Gastrocnemius medialis (tissue), 4 donors: Measurements from ENCODE around the gene UNC5CL.

Experiments
- POLR2A ChIP-seq, 2 donors: fragments of 450-650 bp; IDR thresholded peaks; one replicate each; pipeline ENCODE4 v1.6.1; 2017; ENCODE audit warnings: antibody characterized with exemption in 2 of 2, mild to moderate bottlenecking in 2 of 2, moderate library complexity in 2 of 2
- TF ChIP-seq, protein P1 (sequence below), 5 experiments: fragments of 450-650 bp in 3 of 5; fragments of 200-600 bp in 2 of 5; sonication (generic) in 2 of 5; IDR thresholded peaks in 4 of 5; conservative IDR thresholded peaks in 1 of 5; 1 replicate in 4 of 5; 2 replicates in 1 of 5; pipeline ENCODE4 v1.5.1; 2016 to 2019; ENCODE audit warnings: antibody characterized with exemption in 5 of 5, mild to moderate bottlenecking in 3 of 5, moderate library complexity in 3 of 5

DNA sequence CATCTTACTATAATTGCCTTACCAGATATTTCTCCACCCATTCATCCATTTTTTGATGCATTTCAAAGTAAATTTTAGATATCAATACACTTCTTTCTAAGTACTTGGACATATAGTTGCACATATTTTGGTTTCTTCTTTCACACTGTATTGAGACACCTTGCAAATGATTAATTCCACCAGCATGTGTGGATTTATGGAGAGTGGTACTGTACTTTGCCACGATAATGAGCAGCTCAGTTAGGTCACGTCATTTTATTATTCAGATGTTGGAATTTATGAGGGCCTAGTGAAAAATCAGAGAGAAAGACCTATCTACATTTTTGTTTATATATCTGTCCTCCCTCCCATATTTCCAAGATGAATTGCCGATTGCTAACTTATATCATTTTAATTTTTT, 39.1 kb upstream of the UNC5CL start:
- no peak for TF ChIP-seq POLR2A (IDR thresholded peaks at IDR 0.05)
- TF ChIP-seq, protein P1, sequence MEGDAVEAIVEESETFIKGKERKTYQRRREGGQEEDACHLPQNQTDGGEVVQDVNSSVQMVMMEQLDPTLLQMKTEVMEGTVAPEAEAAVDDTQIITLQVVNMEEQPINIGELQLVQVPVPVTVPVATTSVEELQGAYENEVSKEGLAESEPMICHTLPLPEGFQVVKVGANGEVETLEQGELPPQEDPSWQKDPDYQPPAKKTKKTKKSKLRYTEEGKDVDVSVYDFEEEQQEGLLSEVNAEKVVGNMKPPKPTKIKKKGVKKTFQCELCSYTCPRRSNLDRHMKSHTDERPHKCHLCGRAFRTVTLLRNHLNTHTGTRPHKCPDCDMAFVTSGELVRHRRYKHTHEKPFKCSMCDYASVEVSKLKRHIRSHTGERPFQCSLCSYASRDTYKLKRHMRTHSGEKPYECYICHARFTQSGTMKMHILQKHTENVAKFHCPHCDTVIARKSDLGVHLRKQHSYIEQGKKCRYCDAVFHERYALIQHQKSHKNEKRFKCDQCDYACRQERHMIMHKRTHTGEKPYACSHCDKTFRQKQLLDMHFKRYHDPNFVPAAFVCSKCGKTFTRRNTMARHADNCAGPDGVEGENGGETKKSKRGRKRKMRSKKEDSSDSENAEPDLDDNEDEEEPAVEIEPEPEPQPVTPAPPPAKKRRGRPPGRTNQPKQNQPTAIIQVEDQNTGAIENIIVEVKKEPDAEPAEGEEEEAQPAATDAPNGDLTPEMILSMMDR (IDR thresholded peaks at IDR 0.05 in 4 of 5, conservative IDR thresholded peaks at IDR 0.05 in 1 of 5), result no peak
